DOHH2 (cell line): ENCODE data around the gene ANKRD9.

Experiments
- H3F3A ChIP-seq: fragments of 200-600 bp; sonication (generic), shearing (Covaris generic); 2 replicates; pipeline ENCODE4 v1.6.0; 2016; ENCODE audit warnings: antibody characterized with exemption, mild to moderate bottlenecking; ENCODE audit not compliant: control insufficient read depth, insufficient read depth
- H3K27ac ChIP-seq: fragments of 200-600 bp; sonication (generic); 2 replicates; pipeline ENCODE4 v1.5.1; 2014; ENCODE audit warnings: low read depth, mild to moderate bottlenecking, low read length, moderate library complexity
- H3K27me3 ChIP-seq: fragments of 200-600 bp; sonication (generic); 2 replicates; pipeline ENCODE4 v1.6.1; 2014; ENCODE audit warnings: mild to moderate bottlenecking, low read length, mixed read lengths; ENCODE audit not compliant: control insufficient read depth
- H3K36me3 ChIP-seq: fragments of 200-600 bp; sonication (generic); 2 replicates; pipeline ENCODE4 v1.6.1; 2014; ENCODE audit warnings: mild to moderate bottlenecking, low read length, moderate library complexity, mixed read lengths; ENCODE audit not compliant: control insufficient read depth
- H3K4me1 ChIP-seq: fragments of 200-600 bp; sonication (generic); 2 replicates; pipeline ENCODE4 v1.6.1; 2014; ENCODE audit warnings: mild to moderate bottlenecking, low read length, mixed read lengths; ENCODE audit not compliant: control insufficient read depth
- H3K4me2 ChIP-seq: fragments of 200-600 bp; sonication (generic); 2 replicates; pipeline ENCODE4 v1.6.0; 2014; ENCODE audit warnings: mild to moderate bottlenecking, low read length, moderate library complexity
- H3K4me3 ChIP-seq: fragments of 200-600 bp; sonication (generic); 2 replicates; pipeline ENCODE4 v1.5.1; 2014; ENCODE audit warnings: mild to moderate bottlenecking, low read length, mixed read lengths
- H3K79me2 ChIP-seq: fragments of 200-600 bp; sonication (generic); 2 replicates; pipeline ENCODE4 v1.6.1; 2014; ENCODE audit warnings: mild to moderate bottlenecking, low read length, mixed read lengths; ENCODE audit not compliant: control insufficient read depth
- H3K9me2 ChIP-seq: fragments of 200-600 bp; sonication (generic); replicated peaks from 2 replicates; pipeline ENCODE4 v1.6.1; 2014; ENCODE audit warnings: mild to moderate bottlenecking, low read length, mixed read lengths; ENCODE audit not compliant: control insufficient read depth
- H3K9me3 ChIP-seq: fragments of 200-600 bp; sonication (generic); 2 replicates; pipeline ENCODE4 v1.6.1; 2014; ENCODE audit warnings: antibody characterized with exemption, low read length, mixed read lengths; ENCODE audit not compliant: control insufficient read depth, insufficient read depth
- H4K20me1 ChIP-seq: fragments of 200-600 bp; sonication (generic); 2 replicates; pipeline ENCODE4 v1.6.0; 2014; ENCODE audit warnings: low read depth, mild to moderate bottlenecking, antibody characterized with exemption, low read length, moderate library complexity; ENCODE audit not compliant: control insufficient read depth, insufficient read depth
- EZH2phosphoT487 ChIP-seq: fragments of 200-600 bp; sonication (generic); IDR thresholded peaks from 2 replicates; pipeline ENCODE4 v1.6.1; 2017; ENCODE audit warnings: borderline replicate concordance, mild to moderate bottlenecking, antibody characterized with exemption, low read length, moderate library complexity, mixed read lengths
- TF ChIP-seq, protein P1 (sequence below): fragments of 200-600 bp; sonication (generic); IDR thresholded peaks from one replicate; pipeline ENCODE4 v1.5.1; 2014; ENCODE audit warnings: antibody characterized with exemption, mild to moderate bottlenecking, low read depth, low read length; ENCODE audit not compliant: poor library complexity, severe bottlenecking

The ANKRD9 gene

DNA sequence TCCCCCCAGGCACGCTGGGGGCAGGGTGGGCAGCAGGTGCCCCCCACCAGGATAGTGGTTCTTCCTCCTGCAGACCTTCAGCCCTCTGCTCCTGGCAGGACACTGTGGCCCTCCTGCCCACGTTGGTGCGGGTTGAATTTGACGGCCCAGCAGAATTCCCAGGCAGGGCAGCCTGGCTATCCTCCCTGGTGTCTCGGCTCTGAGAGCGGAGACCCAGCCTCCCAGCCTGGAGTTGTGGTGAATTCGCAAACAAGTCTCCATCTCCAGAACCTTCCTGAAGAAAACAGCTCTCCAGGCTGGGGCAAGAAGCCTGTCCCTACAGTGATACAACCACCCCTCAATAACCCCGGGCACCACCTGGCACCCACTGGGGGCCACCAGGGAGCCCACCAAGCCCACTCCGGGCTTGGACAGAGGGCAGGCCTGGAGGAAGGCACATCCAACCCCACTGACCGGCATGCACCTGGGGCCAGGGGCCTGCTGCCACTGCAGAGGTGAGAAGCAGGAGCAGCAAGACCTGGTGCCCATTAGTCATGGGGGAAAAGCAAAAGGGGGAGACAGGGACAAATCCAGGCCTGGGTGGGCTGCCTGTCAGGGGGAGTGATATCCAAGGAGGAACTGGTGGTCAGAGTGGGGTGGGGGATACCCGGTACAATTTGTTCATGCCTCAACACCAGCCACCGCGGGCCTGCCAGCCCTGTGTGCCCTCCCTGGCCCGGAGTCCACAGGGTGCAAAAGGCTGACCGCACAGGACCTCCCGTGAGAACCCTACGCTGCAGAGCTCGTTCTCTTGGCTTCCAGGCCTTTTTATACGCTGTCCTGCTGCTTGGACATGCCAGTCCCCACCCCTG lies 3.6 kb downstream of the ANKRD9 start:
- Histone ChIP-seq H3K79me2 (no peaks in the 10 kb centered on the region), H3K27ac (no peak overlapping the region), H4K20me1 (no peaks in the 10 kb centered on the region), H3K9me2 (no peaks in the 10 kb centered on the region), H3K27me3 (no peaks in the 10 kb centered on the region), H3K4me1 (peaks cover 10% of the 10 kb centered on the region), H3K9me3 (no peaks in the 10 kb centered on the region), H3F3A (peaks cover 3% of the 10 kb centered on the region; the same call in 1 of the 2 replicates), H3K4me3 (no peak overlapping the region), H3K36me3 (no peaks in the 10 kb centered on the region), H3K4me2 (no peak overlapping the region)
- TF ChIP-seq EZH2phosphoT487 = no peak
- TF ChIP-seq, protein P1, sequence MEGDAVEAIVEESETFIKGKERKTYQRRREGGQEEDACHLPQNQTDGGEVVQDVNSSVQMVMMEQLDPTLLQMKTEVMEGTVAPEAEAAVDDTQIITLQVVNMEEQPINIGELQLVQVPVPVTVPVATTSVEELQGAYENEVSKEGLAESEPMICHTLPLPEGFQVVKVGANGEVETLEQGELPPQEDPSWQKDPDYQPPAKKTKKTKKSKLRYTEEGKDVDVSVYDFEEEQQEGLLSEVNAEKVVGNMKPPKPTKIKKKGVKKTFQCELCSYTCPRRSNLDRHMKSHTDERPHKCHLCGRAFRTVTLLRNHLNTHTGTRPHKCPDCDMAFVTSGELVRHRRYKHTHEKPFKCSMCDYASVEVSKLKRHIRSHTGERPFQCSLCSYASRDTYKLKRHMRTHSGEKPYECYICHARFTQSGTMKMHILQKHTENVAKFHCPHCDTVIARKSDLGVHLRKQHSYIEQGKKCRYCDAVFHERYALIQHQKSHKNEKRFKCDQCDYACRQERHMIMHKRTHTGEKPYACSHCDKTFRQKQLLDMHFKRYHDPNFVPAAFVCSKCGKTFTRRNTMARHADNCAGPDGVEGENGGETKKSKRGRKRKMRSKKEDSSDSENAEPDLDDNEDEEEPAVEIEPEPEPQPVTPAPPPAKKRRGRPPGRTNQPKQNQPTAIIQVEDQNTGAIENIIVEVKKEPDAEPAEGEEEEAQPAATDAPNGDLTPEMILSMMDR = no peak

DNA sequence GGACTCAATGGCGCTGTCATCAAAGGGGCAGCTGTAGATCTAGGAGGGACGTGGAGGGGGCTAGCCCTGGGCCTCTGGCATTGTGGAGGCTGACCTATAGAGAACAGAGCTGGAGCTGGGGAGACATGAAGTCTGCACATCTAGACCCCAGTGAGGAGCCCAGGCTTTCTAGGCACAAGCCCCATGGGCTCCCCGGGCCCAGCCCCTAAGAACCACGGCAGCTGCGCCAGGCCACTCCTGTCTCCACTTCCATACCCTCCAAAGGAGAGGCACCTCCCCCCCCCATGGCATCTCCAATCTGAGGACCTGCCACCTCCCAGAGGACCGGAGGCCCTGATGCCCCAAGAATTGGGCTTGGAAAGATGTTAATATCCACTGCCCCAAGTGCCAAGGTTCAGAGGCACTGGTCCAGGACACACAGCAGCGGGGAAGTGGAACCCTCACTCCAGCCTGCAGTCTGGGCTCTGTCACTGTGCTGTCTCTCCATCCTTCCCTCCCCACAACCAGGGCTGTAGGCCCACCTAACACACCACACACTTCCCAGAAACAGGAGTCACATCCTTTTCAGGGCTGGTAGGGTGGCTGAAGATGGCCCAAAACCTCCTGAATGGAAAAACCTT lies 4.5 kb downstream of the ANKRD9 start:
- H3K27ac ChIP-seq = no peak overlapping the region
- H3K9me2 ChIP-seq = no peaks in the 10 kb centered on the region
- H3F3A ChIP-seq = peaks cover 3% of the 10 kb centered on the region; the same call in 1 of the 2 replicates
- H3K27me3 ChIP-seq = no peaks in the 10 kb centered on the region
- H3K4me3 ChIP-seq = no peak overlapping the region
- TF ChIP-seq, protein P1 = no peak
- no peak for TF ChIP-seq EZH2phosphoT487
- H3K4me1 ChIP-seq = peaks cover 2% of the 10 kb centered on the region
- H3K36me3 ChIP-seq = no peaks in the 10 kb centered on the region
- H3K4me2 ChIP-seq = no peak overlapping the region
- no peaks in the 10 kb centered on the region for H3K79me2 ChIP-seq
- H3K9me3 ChIP-seq = no peaks in the 10 kb centered on the region
- H4K20me1 ChIP-seq = no peaks in the 10 kb centered on the region

DNA sequence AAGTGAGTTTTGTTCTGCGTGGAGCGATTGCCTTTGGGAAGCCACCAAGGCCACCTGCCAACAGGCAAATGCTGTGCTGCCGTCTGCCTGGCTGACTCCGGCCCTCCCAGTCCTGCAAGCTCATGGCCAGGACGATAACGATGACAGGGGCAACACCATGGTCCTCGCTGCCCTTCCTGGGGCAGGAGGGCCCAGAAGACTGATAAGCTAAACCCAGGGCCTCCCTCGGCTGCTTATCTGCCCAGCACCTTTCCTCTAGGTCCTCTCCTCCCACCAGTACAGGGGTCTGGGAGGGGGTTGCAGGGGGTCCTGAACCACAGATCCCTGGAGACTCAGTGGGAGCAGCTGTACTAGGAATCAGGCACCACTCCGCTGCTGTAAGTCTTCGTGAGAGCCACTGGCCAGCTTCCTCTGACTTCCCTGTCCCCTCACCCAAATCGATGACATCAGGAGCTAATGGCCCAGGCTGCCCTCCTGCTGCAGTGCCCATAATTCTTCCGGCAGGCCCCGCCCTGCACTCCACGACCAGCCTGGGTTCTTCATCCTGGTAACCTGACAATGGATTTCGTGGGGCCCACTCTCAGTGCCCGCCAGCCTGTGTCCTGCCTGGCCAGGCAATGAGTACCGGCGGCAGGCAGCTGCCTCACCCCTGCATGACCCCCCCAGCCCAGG lies 5.1 kb downstream of the ANKRD9 start:
- H4K20me1 ChIP-seq = no peaks in the 10 kb centered on the region
- no peaks in the 10 kb centered on the region for H3K4me1 ChIP-seq
- no peak overlapping the region for H3K27ac ChIP-seq
- peaks cover 3% of the 10 kb centered on the region; the same call in 1 of the 2 replicates for H3F3A ChIP-seq
- no peak overlapping the region for H3K4me2 ChIP-seq
- no peaks in the 10 kb centered on the region for H3K9me3 ChIP-seq
- H3K79me2 ChIP-seq = no peaks in the 10 kb centered on the region
- TF ChIP-seq, protein P1 = no peak
- no peak for TF ChIP-seq EZH2phosphoT487
- no peaks in the 10 kb centered on the region for H3K36me3 ChIP-seq
- H3K27me3 ChIP-seq = no peaks in the 10 kb centered on the region
- H3K4me3 ChIP-seq = no peak overlapping the region
- H3K9me2 ChIP-seq = no peaks in the 10 kb centered on the region
